GM08714 (cell line): ENCODE measurements around the gene TUSC2.
"Not testable (repeated sequence)": the region's sequence is repeated elsewhere in the genome, so short reads cannot be mapped to it uniquely, and the experiment has no call there.

Experiments
- H3K4me3 ChIP-seq: fragments of 200-500 bp; sonication (Bioruptor generic); 2 replicates; pipeline ENCODE4 v1.5.1; 2014; ENCODE audit warnings: mild to moderate bottlenecking, low read length, inconsistent platforms
- ZNF274 ChIP-seq: IDR thresholded peaks from 2 replicates; pipeline ENCODE4 v1.6.1; 2012; ENCODE audit warnings: mild to moderate bottlenecking, low read depth, low read length

The TUSC2 gene

DNA sequence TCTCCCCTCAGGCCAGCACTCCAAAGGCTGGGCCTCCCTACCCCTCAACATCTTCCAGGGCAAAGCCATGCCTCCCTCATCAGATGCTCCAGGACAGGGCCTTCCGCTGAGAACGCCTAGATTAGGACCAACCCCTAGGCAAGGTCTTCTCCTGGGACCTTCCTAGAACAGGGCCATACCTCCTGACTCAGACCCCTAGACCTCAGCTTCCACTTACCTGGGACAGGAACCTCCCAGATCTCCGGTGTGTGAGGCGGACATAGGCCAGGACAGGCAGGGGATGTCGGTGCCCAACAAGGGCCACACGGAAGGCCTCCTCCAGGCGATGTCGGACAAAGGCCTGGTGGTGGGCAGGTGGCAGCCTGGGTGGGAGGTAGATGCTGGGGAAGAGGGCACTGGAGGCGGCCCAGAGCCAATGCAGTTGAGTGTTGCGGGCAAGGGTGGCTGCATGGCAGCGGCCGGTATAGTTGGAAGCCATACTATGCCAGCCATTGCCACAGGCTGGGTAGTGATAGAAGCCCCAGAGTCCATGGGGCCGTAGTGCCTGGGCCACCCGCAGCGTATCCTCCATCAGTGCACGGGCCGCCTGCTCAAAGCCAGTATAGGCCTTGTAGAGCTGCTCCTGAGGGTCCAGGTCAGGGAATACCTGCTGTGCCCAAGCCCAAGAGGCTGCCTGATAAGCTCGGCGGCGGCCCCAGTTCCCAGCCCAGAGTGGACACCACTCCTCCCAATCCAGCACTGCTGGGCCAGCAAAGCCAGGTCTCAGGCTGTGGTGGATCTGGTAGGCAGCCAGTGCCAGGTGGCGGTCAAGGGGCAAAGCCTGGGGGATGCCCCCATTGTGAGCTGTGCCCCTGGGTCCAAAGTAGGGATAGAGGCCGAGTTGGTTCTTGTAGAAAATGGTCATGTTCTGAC, 33.3 kb downstream of the TUSC2 start:
- no peak for TF ChIP-seq ZNF274
- no peak overlapping the region for H3K4me3 ChIP-seq

DNA sequence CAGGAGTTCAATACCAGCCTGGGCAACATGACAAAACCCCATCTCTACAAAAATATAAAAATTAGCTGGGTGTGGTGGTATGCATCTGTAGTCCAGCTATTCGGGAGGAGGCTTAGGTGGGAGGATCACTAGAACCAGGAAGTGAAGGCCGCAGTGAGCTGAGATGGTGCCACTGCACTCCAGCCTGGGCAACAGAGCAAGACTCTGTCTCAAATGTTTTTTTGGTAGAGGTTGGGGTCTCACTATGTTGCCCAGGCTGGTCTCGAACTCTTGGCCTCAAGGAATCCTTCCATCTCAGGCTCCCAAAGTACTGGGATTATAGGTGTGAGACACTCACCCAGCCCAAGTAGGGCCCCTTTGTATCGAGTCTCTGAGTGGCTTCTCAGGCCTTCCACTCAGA, 33.9 kb downstream of the TUSC2 start:
- no peak for TF ChIP-seq ZNF274
- H3K4me3 ChIP-seq = no peak overlapping the region

DNA sequence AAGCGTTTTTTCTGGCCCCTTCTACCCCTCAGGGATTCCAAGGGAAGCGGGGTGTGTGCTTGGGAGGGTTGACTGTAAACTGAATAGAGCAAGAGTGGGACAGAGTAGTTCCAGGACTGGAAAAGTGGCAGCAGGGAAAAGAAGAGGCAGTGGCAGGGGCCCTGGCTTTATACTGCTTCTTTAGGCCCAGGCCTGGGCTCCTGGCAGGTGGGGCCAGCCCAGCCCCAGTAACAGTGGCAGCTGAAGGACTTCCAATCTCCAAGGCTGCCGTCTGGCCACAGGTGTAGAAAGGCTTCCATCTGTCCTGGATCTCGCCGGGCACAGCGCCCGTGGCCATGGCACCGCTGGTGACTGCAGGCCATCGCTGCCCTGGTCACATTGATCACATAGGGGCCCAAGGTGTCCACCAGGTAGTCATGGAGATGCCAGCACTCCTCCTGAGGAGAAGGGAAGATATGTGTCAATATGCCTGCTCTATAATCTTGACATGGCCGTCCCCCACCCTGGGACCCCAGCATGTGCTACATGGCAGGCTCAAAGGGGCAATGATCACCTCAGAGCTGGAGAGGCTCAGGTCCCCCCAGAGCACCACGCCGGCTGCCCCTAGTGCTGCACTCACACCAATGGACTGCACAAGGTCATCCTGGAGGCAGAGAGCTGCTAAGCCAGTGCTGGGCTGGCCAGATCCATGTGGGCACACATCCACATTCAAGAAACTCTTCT, 34.8 kb downstream of the TUSC2 start:
- H3K4me3 ChIP-seq = no peak overlapping the region; the same call in 1 of the 2 replicates

DNA sequence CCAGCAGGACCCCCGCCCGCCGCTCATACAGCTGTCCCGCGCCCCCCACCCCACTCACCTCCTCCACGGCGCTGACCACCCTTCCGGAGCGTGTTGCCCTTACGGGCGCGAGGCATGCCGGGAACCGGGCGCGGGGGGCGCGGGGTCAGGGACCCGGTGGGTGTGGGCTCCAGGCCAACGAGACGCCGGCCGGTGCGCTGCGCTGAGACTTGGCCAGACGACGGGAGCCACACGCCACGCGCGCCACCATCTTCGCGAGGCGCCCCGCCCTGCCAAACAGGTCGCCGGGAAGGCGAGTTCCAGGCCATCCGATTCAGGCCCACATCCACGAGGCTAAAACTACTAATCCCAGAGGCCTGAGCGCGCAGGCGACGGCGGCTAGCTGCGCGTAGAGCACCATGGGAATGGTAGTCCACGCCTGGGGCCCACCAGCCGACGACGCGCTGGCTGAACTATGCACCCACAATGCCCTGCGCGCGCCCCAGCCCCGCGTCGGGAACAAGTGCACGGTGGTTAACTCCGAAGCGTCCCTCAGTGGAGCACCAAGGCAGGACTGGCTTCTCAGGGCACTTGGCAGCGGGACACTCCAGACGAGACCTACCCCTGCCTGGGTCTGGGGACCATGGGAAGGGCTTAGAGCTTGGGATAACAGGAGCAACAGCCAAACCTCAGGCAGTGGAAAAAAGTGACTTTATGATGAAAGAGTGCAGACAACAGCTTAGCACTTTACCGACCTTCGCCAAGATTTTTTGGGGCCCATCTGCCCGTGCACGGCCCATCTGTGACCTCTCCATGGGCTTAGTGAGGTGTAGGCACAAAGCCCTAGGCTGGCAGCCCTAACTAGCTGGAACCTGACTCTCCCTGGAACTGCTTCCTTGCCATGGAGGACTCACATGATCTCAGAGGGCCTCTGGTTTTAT, 35.6 kb downstream of the TUSC2 start, which contains the start of gene IFRD2:
IFRD2 (minus strand) TSS at position 271 of the 920 bp plus-strand sequence; CDS start at position 116, 155 bp downstream.
- H3K4me3 ChIP-seq = peak within 1 kb of the TSS; percentile 94
- TF ChIP-seq ZNF274 = no peak

More for the DNA sequence above, 34.8 kb downstream of the TUSC2 start:
- no peak for TF ChIP-seq ZNF274

DNA sequence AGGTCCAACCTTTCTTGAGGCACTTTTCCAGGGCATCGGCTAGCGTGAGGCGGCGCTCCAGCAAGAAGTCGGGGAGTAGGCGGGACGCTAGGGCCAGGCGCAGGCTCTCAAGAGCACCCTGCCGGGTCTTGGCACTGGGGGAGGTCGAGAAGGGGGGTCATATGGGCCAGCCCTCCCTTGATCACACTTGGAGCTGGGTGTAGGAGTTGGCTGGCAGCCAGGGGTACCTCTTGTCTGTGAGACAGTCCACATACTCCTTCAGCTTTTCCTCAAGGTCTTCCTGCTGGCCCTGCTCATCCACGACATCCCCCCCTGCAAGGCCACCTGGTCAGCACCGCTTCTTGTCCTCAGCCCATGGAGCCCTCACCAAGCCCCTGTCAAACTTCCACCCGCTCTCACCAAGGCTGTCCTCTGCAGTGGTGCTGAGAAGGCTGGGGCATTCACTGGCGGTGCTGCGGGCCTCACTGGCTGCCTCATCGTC, 37.8 kb downstream of the TUSC2 start:
- no peak overlapping the region for H3K4me3 ChIP-seq
- TF ChIP-seq ZNF274 = no peak

DNA sequence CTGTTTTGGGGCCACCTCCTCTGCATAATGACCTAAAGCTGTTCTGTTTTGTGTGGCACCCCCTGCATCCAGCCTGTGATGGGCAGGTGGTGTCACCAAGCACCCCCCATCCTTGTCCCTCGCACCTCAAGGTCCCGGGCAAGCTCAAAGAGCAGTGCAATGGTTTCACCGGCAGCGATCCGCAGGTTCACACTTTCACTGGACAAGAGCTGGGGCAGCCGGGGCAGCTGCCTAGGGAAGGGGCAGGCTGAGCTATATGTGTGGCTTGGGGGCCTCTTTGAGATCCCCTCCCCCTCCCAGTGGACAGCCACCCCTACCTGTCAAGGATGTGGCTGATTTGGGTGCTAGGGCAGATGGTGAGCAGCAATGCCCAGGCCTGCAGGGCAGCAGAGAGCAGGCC, 38.9 kb downstream of the TUSC2 start:
- no peak for TF ChIP-seq ZNF274
- no peak overlapping the region for H3K4me3 ChIP-seq

DNA sequence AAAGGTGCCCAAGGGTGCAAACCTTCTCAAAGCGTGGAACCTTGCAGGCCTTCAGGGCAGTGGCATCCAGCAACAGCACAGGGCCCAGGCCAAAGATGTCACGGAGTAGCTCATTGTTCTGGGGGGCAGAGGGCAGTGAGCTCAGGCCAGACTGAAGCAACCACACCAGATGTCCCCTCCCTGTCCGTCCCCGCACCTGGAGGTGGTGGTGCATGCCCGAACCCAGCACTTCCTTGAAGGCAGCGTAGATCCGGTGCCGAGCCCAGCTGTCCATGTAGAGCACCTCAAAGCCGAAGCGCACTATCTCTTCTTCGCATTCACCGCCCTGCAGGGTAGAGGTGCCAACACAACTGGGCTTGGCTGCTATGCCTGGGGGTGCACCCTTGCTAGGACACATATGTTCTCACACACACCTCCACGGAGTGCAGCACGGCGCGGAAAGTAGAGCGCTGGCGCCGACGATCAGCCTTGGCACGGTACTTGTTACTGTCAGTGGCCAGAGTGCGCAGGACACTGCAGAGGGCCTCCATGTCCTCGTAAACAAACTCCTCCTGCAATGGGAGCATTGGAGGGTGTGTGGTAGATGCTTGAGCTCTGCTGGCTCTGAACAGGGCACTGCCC, 39.5 kb downstream of the TUSC2 start:
- H3K4me3 ChIP-seq = no peak overlapping the region
- no peak for TF ChIP-seq ZNF274

DNA sequence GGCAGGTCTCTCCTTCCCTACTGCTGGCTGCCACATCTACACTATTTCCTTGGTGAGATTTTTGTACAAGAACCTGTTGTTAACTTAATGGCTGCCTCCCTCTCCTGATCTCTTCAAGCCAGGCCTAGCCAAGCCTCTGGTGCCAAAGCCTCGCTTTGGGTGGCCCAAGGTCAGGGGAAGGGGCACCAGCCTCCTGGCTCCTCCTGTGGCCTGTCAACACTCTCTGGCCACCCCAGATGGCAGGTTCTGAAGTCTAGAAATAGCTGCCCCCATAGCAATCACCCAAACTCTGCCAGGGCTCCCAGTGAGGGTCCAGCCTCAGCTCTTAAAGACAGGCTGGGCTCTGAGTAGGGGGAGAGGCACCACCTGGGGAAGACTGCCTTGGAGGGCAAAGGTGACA, 40.8 kb downstream of the TUSC2 start:
- TF ChIP-seq ZNF274 = no peak
- H3K4me3 ChIP-seq = no peak overlapping the region

DNA sequence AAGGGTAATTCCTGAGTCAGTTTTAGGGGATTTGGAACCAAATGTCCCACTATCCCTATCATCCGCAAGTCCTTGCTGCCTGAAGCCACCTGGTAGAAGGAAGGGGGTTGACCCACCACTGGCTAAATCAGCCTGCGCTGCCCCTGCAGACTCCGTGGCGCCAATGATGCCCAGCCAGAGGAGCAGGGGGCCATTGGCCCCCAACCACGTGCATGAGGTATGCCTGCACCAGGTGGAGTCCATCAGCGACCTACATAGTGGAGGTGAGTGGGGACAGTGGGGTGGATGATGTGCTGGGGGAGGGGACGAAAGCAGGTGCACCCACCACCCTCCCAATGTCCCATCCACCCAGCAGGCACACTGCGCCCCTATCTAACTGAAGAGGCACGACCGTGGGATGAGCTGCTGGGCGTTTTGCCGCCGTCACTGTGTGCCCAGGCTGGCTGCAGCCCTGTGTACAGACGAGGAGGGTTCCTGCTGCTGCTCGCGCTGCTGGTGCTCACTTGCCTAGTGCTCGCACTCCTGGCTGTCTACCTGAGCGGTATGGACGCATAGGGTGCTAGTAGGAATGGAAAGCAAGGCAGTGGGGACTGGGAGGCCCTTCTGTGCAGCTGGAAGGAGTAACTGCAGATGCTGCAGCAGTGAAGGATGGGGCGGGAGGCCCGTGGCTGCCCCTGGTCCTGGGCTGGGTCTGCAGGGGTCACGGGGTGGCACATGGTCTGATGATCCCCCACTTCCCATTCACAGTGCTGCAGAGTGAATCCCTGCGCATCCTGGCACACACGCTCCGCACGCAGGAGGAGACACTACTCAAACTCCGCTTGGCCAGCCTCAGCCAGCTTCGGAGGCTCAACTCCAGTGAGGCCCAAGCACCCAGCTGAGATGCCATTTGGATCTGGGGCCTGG, 41.4 kb downstream of the TUSC2 start:
- no peak for TF ChIP-seq ZNF274
- H3K4me3 ChIP-seq = no peak overlapping the region

DNA sequence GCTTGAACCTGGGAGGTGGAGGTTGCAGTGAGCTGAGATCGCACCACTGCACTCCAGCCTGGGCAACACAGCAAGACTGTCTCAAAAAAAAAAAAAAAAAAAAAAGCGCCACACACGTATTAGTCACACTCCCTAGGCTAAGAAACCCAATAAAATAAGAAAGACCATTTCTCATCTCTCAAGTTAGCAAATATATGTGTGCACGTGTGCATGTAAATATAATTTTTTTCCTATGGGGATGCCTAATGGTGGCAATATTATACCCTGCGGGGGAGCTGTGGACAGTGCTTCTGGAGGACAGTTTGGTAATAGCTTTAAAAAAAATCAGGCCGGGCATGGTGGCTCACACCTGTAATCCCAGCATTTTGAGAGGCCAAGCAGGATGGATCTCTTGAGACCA, 43.9 kb downstream of the TUSC2 start:
- H3K4me3 ChIP-seq = not testable (repeated sequence)

DNA sequence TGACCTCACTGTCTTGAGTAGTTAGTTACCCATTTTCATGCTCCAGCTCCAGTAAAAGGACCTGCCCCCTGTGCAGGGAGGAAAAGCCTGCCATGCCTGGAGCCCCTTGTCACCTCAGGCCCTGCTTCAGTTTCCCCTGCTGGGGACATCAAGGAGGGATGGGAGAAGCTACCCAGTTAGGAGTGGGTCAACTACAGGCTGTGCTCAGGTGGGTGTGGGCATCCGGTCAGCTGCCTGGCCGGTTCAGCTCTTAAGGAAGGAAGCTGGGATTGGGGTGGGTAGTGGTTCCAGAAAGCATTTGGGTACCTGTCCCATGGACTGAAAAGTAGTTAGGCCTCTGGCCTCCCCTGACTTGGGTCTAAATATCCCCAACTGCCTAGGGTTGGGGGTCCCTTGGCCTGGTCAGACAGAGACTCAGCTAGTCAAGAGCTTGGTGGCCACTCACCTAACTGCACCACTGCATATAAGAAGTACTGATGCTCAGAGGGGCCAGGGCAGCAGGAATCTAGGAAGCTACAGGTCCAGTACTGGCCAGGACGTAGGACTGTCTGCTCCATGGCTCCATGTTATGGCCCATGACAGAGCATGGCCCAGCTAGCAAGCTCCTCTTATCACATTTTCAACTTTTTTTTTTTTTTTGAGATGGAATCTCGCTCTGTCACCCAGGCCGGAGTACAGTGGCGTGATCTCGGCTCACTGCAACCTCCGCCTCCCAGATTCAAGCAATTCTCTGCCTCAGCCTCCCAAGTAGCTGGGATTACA, 48.6 kb downstream of the TUSC2 start:
- TF ChIP-seq ZNF274 = no peak

DNA sequence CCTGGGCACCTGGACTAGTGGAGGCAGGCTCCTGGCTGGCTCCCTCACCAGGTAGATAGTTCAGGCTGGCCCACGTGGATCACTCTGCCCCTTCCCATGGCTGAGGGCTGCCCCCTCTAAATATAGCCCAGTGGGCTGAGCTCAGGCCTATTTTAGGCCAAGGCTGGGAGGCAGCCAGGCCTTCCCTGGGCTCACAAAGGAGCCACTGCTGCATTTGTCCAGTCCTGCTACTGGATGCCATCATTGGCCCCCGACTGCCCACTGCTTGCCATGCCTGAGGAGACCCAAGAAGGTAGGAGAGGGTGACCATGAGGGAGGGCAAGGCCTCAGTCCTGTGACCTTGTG, 49.2 kb downstream of the TUSC2 start, which contains the start of gene LSMEM2:
LSMEM2 (plus strand) TSS at position 208 of the 345 bp plus-strand sequence; CDS start at position 235, 27 bp downstream.
- TF ChIP-seq ZNF274 = no peak
- H3K4me3 ChIP-seq = no peak within 1 kb of the TSS

More for the DNA sequence above, 48.6 kb downstream of the TUSC2 start:
- no peak overlapping the region for H3K4me3 ChIP-seq
